HG03159 (cell line): ENCODE measurements around the gene ABCC11.

Experiments used
- ATAC-seq: cut with Tn5 transposase; IDR thresholded peaks from one replicate; pipeline ENCODE4 v1.9.1; 2021; ENCODE audit warnings: mild to moderate bottlenecking, moderate library complexity; ENCODE audit not compliant: unreplicated experiment

Gene ABCC11

DNA sequence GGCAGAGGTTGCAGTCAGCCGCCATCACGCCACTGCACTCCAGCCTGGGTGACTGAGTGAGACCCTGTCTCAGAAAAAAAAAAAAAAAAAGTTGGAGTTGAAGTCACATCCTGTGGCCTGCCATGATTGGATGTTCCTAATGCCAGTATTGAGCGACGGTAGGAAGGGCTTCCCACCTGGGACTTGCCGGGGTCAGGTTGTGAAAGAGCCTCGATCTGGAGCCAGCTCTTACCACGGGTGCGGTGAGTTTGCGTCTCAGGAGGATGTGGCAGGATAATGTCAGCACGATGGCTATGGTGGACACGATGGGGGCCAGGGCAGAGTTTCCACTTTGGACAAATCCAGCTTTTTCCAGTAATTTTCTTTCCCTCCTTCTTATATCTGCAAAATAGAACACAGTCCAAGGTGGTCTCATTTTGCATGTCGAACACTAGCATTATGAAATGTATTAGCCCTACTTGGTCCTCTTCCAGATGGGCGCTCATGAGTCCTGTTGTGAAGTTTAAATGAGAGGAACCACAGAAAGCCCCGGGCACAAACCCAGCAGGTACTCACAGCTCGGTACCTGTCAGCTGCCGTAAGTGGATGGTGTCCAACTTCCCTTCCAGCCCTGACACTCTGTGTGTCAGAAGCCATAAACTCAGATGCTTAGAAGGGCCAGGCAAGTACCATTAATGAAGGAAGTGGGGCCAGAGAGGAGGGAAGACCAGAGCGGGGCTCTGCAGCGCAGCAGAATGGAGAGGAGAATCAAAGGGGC, 113.7 kb downstream of the ABCC11 start:
- ATAC-seq: no peak

DNA sequence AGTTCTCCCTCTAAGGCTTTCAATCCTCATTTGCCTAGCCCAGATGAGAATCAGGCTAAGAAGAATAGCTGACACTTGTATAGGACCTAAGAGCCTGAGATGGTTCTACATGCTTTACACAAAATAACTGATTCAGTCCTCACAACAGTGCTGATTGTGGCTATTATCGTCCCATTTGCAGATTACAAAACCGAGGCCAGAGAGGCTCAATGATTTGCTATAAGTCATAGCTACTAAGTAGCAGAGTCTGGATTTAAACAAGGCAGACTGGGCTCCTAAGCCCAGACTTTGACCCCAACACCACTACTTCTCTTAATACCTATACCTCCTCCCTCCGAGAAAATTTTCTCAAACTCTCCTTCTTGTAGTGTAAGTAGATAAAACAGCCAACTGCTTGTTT, 114.6 kb downstream of the ABCC11 start:
- no peak for ATAC-seq

DNA sequence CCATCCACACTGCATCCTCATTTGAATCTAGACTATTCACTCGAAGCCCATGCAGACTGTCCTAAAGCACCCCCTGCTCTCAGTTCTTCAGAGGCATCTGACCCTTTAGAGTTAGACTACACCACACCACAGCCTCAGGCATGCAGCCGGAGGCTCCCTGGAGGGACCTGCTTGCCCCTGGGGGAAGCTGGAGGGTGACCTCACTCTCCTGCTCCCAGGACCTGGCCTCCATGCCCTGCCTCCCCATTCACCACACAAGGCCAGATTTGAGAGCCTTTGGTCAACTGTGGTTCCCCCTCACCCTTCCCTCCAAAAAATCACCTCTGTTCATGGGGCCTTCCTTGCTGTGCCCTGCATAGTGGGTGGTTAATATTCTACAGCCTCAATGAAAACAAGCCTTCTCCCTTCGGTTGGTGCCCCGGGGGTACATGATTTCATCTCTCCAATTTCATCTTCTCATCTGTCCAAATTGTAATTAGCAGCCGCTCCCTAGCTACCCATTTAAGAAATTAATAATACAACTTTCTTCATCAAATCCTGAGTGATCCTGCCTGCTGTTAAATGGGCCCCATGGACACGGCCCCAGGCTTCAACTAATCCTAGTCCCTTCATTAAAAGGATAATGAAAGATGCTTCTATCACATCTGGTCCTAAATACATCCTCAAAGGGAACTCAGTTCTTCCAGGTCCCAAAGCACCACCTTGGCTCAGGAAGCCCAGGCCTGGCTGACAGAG, 116.0 kb downstream of the ABCC11 start:
- no peak for ATAC-seq

DNA sequence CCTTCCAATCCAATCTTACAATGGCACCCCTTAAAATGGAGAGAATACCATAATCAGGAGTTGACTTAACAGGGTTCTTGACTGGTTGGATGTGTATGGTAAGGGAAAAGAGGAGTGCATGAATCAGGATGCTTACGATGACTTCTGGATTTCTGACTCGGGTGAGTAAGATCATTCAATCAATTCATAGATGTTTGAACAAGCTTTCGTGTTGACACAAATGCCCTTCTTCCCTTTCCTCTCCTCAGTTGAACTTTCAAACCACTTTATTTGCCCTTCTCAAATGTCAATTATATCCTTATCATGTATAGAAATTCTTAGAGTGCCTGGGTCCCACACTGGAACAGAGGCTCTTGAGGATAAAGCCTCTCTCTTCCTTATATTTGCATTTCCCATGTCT, 117.4 kb downstream of the ABCC11 start:
- ATAC-seq: no peak

DNA sequence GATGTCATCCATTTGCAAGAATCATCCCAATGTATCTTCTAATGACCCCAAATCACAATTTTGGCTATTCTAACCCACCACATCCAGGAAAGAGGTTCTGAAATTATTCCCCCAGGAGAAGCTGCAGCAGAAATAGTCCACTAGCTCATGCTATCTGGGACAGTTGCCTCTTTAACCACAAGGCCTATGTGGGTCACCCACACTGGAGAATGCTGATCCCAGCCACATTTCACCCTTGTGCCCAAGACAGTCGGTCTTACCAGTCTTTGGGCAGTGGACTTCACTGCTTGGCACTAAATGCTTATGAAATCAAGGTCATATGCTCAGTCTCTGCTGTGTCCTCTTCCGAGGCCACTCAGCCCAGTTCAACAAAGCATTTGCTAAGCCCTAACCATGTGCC, 118.6 kb downstream of the ABCC11 start:
- ATAC-seq: no peak

DNA sequence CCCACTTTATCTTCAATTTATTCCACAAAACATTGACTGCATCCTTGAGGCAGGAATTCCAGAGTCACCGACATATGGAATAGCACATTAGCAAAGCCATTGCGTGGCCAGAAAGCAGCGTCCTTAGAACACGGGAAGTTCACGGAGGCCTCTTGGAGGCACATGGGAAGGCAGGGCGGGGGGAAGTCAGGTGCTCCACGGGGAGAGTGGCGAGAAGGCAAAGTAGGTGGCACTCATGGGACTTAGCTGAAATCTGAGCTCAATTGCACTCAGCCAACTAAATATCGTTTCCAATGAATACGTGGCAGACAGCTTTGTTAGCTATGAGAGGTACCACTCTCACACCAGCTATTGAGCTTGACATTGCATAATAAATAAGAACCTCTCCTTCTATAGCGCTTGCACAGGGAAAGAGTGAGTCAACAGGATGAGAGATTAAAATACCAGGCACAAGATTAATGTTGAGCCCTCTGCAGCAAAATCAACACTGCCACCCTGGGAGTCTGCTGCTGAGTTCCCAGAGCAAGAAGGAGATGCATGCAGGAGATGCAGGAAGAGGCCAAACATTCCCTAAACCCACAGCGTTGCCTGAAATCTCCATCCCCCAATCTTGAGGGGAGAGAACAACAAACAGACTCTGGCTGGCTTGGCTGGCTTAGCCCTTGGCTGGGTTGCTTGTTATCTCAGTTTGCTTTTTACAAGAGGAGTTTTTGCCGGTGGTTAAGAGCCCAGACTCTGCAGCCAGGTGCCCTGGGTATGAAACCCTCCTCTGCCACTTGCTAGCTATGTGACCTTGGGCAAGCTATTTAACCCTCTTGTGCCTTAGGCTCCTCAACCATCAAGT, 120.3 kb downstream of the ABCC11 start:
- ATAC-seq: no peak

DNA sequence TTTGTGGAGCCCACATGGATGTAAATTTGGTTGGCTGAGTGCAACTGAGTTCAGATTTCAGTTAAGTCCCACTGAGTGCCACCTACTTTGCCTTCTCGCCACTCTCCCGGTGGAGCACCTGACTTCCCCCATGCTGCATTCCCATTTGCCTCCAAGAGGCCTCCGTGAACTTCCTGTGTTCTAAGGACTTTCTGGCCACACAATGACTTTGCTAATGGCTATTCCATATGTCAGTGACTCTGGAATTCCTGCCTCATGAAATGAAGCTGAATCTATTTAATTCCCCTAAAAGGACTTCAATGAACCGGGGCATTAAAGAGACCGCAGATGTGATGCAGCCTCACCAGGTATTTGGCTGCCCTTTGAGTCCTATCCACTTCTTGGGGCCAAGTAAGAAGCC, 121.5 kb downstream of the ABCC11 start:
- no peak for ATAC-seq

DNA sequence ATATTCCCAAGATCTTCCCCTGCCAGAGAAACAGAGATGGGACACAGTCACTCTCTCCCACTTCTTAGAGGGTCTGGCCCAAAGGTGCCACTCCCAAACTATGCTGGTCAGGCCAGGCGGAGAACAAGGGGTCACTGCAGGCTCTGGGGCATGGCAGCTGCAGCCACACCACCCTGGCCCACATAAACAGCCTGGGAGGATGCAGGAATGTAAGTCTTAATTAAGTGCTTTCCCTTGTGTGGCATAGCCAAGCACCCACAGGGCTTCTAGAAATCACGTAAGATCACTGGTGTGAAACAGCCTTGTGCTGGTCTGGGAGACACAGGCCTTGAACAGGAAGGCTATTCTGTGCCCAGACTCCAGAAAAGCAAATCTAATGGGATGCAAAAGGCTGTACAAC, 123.1 kb downstream of the ABCC11 start:
- no peak for ATAC-seq

DNA sequence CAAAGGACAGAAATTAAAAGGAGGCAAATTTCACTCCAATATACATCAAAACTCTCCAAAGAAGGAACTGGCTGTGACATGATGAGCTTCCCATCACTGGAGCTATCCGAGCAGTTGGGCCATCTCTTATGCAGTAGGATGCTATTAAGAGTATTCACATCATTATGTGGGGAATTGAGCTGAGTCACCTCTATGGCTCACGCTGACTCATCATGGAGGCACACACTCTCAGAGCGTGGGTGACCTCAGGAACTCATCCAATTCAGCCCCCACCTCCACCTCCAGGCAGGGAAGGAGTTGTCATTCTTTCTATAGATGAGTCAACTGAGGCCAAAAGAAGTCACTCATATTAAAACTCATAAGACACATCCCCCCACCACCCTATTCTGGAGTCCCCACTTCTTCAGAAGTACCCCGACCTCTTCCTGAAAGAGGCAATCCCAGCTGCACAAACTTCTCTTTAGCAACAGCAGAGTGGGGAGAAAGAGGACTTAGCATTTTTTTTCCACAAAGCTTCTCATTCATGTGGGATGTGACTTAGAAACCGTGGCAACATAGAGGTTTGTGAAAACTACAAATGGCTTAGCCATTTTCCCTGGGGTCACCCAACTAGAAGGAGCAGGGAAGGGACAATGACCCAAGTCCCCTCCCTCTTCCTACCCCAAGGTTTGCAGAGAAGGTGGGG, 124.1 kb downstream of the ABCC11 start:
- no peak for ATAC-seq

DNA sequence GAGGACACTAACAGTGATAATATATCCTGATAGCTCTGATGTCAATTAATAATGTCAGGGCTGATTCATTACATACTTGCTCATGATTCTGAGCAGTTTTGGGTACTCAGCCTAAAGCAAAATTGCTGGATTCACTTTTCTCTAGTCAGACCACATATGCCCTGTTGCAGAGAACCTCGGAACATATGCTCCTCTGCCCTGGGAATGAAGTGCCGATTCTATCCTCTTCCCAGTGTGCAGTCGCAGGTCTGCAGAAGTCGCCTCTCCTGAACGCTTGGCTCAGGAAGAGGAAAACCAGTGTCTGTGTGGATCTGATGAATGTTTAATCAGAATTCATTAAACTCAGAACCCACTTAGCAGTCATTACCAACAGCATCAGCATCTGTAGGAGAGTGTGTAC, 126.1 kb downstream of the ABCC11 start:
- no peak for ATAC-seq

DNA sequence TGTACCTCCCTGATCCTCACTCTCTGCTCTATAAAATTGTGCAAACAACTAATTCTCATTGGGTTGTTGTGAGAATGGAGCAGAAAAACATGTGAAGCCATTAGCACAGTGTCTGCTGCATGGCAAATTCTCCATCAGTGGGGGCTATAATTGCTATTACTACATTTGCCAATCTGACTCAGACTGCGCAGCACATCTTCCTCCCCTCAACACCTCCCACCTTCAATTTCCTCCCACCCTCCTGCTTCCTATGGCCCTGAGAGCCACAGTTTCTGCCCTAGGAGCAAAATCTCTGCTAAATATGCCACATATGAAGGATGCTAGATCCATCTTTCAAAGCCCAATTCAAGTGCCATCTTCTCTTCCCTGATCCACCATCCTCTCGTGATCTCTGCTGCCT, 128.5 kb downstream of the ABCC11 start:
- no peak for ATAC-seq

DNA sequence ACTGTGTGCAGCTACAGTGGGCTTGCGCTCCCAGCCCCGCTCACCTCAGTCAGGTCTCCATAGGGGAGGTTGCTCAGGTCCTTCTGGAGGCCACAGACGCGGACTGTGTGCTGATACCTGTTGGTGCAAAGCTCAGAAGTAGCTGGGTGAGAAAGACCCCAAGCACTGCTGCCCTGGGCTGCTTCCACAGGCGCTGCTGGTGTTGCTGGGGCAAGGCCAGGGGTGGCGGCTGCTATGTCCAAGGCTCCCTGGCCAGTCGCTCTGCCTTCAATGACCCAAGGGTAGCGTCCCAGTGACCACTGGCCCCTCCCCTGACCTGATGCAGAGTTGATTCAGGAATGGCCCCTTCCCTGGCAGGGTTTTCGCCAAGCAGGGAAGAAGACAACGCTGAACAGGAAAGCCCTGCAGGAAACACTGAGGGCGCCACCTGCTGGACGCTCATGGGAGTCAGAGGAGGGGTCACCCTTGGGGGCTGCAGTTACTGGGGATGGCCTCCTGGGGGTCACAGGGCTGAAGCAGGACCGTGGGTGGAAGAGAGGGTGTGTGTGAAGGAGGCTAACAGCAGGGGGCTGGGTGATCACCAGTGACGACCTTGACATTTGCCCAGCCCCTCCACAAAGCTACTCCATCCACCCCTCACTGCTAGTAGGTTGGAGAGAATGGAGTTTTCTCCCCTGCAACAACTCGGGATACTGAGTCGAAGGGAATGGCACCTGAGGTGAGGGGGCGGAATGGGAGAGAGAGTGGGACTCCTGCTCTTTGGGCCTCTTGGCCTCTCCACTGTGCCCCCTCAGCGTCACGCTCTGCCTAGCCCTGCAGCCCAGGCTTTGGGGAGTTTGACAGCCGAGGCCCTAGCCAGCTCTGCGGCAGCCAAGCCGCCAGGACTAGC, 129.9 kb downstream of the ABCC11 start:
- peak; percentile 76 for ATAC-seq
